HepG2 (cell line): ENCODE results near the gene PYGO2. TPM values are rescaled to one million over a fixed set of nuclear protein-coding genes. Genes with fewer than 3 reads are reported as not detected.

Experiments used
- HOXA3 ChIP-seq: sonication (generic); formaldehyde crosslinking; IDR thresholded peaks from 2 replicates; pipeline ENCODE4 v1.5.0; 2020; ENCODE audit warnings: missing genetic modification reagents
- MXD4 ChIP-seq: IDR thresholded peaks from 2 replicates; pipeline ENCODE4 v1.6.1; 2016; ENCODE audit warnings: mild to moderate bottlenecking, missing biosample characterization, missing genetic modification reagents
- RBAK ChIP-seq: sonication (generic); formaldehyde crosslinking; IDR thresholded peaks from 2 replicates; pipeline ENCODE4 v1.5.1; 2020; ENCODE audit warnings: mild to moderate bottlenecking, missing genetic modification reagents
- RCOR2 ChIP-seq: IDR thresholded peaks from 2 replicates; pipeline ENCODE4 v1.6.1; 2016; ENCODE audit warnings: missing biosample characterization, missing genetic modification reagents
- REXO4 ChIP-seq: sonication (generic); formaldehyde crosslinking; IDR thresholded peaks from 2 replicates; pipeline ENCODE4 v1.8.0; 2022; ENCODE audit warnings: missing genetic modification reagents, mild to moderate bottlenecking, borderline replicate concordance
- SMYD3 ChIP-seq: sonication (generic); formaldehyde crosslinking; IDR thresholded peaks from 2 replicates; pipeline ENCODE4 v1.8.1; 2023; ENCODE audit warnings: mild to moderate bottlenecking, missing genetic modification reagents
- SP140L ChIP-seq: sonication (generic); formaldehyde crosslinking; IDR thresholded peaks from 2 replicates; pipeline ENCODE4 v1.4.0; 2020; ENCODE audit warnings: missing genetic modification reagents, borderline replicate concordance
- TAF15 ChIP-seq: fragments of 200-400 bp; formaldehyde crosslinking; IDR thresholded peaks from one replicate; pipeline ENCODE4 v1.6.1; 2018; ENCODE audit warnings: mild to moderate bottlenecking, low read depth, low read length; ENCODE audit not compliant: poor library complexity, severe bottlenecking
- ZFY ChIP-seq: sonication (generic); formaldehyde crosslinking; IDR thresholded peaks from 2 replicates; pipeline ENCODE4 v1.4.0; 2020; ENCODE audit warnings: missing genetic modification reagents
- ZNF180 ChIP-seq: sonication (generic); formaldehyde crosslinking; IDR thresholded peaks from 2 replicates; pipeline ENCODE4 v1.4.0; 2020; ENCODE audit warnings: low read depth, missing genetic modification reagents, borderline replicate concordance
- ZNF567 ChIP-seq: sonication (generic); formaldehyde crosslinking; IDR thresholded peaks from 2 replicates; pipeline ENCODE4 v1.8.1; 2023; ENCODE audit warnings: mild to moderate bottlenecking, missing genetic modification reagents, borderline replicate concordance
- ZNF652 ChIP-seq: IDR thresholded peaks from 2 replicates; pipeline ENCODE4 v1.6.1; 2016; ENCODE audit warnings: low read depth, borderline replicate concordance
- ZNF747 ChIP-seq: sonication (generic); formaldehyde crosslinking; IDR thresholded peaks from 2 replicates; pipeline ENCODE4 v1.8.1; 2023; ENCODE audit warnings: missing genetic modification reagents, mild to moderate bottlenecking, borderline replicate concordance
- ZNF879 ChIP-seq: sonication (generic); formaldehyde crosslinking; IDR thresholded peaks from 2 replicates; pipeline ENCODE4 v1.8.1; 2023; ENCODE audit warnings: missing genetic modification reagents
- ZZZ3 ChIP-seq: sonication (generic); formaldehyde crosslinking; IDR thresholded peaks from 2 replicates; pipeline ENCODE4 v1.4.0; 2020; ENCODE audit warnings: missing genetic modification reagents, mild to moderate bottlenecking, borderline replicate concordance
- polyA plus RNA-seq, 8 experiments: library from polyadenylated mRNA; depleted of rRNA in 3 of 8; stranded (reverse) in 7 of 8; unstranded in 1 of 8; fragments of >200 nt; fragmentation: Illumina TruSeq in 4 of 8; extraction: Trizol in 4 of 8; gene quantifications; 2 replicates each; pipeline versions ENCODE4 v1.2.1 to v1.2.3, GENCODE V29; 2011 to 2016; ENCODE audit warnings: low read depth in 4 of 8, missing spikeins in 1 of 8, mixed read lengths in 1 of 8; ENCODE audit not compliant: insufficient read depth in 1 of 8
- total RNA-seq, 5 experiments: library from RNA; depleted of rRNA; stranded (reverse); fragments of >200 nt; fragmentation: Illumina TruSeq; extraction: Trizol; gene quantifications; 2 replicates each; pipeline ENCODE4 v1.2.3, GENCODE V29; 2016; ENCODE audit warnings: low read depth in 1 of 5
- TF ChIP-seq, protein P1 (sequence below): sonication (generic); formaldehyde crosslinking; IDR thresholded peaks from 2 replicates; pipeline ENCODE4 v1.4.0; 2020; ENCODE audit warnings: missing genetic modification reagents, borderline replicate concordance
- TF ChIP-seq, protein P2 (sequence below), 2 experiments: IDR thresholded peaks; 2 replicates each; pipeline ENCODE4 v1.6.1; 2011 to 2012; ENCODE audit warnings: low read length in 2 of 2, borderline replicate concordance in 1 of 2, low read depth in 1 of 2, mild to moderate bottlenecking in 1 of 2, moderate library complexity in 1 of 2
- TF ChIP-seq, protein P3 (sequence below): sonication (generic); formaldehyde crosslinking; IDR thresholded peaks from 2 replicates; pipeline ENCODE4 v1.5.0; 2020; ENCODE audit warnings: mild to moderate bottlenecking, missing genetic modification reagents
- TF ChIP-seq, protein P4 (sequence below): IDR thresholded peaks from 2 replicates; pipeline ENCODE4 v1.6.1; 2016; ENCODE audit warnings: mild to moderate bottlenecking, missing biosample characterization, missing genetic modification reagents

The PYGO2 gene
- total and polyA plus RNA-seq, 2 of the 13 experiments (the other 11 are each of a cell fraction or from before 2014, with no cell fraction given), result 20.3 to 21.8 TPM

DNA sequence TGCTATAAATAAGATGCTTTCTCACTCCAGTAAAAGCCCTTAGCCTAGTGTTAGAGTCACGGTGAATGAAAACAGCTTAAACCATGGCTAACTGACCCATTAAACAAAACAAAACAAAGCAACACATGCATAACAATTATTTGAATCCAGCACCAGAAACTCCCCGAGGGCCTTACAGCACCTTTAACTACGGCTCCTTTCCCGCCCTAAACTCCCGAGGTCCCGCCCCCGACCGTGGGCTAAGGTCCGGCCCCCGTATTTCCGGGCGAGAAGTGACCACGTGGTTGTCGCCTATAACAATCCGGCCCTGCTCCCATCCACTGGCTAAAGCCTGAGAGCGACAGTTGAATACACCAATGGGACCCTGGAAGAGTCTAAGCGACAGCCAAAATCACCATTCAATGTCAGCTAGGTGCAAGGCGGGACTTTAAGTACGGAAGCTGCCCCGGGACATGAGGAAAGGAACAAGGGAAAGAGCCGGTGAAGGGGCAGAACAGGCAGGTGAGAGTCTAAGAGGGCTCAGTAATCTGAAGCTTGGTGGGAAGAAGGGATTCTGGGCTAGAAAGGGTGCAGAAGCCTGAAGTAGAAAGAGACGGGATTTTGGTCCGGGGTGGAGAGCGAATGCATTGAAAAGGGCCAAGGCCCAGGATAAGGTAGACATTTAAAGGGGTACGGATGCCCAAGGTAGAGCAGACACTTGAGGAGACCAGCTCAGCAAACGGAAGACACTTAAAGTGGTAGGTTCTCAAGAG, 21.5 kb upstream of the PYGO2 start, which contains the start of gene FLAD1 (continued):
- no peak for TF ChIP-seq SP140L (CRISPR knock-in tag)
- TF ChIP-seq, protein P1, sequence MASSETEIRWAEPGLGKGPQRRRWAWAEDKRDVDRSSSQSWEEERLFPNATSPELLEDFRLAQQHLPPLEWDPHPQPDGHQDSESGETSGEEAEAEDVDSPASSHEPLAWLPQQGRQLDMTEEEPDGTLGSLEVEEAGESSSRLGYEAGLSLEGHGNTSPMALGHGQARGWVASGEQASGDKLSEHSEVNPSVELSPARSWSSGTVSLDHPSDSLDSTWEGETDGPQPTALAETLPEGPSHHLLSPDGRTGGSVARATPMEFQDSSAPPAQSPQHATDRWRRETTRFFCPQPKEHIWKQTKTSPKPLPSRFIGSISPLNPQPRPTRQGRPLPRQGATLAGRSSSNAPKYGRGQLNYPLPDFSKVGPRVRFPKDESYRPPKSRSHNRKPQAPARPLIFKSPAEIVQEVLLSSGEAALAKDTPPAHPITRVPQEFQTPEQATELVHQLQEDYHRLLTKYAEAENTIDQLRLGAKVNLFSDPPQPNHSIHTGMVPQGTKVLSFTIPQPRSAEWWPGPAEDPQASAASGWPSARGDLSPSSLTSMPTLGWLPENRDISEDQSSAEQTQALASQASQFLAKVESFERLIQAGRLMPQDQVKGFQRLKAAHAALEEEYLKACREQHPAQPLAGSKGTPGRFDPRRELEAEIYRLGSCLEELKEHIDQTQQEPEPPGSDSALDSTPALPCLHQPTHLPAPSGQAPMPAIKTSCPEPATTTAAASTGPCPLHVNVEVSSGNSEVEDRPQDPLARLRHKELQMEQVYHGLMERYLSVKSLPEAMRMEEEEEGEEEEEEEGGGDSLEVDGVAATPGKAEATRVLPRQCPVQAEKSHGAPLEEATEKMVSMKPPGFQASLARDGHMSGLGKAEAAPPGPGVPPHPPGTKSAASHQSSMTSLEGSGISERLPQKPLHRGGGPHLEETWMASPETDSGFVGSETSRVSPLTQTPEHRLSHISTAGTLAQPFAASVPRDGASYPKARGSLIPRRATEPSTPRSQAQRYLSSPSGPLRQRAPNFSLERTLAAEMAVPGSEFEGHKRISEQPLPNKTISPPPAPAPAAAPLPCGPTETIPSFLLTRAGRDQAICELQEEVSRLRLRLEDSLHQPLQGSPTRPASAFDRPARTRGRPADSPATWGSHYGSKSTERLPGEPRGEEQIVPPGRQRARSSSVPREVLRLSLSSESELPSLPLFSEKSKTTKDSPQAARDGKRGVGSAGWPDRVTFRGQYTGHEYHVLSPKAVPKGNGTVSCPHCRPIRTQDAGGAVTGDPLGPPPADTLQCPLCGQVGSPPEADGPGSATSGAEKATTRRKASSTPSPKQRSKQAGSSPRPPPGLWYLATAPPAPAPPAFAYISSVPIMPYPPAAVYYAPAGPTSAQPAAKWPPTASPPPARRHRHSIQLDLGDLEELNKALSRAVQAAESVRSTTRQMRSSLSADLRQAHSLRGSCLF (CRISPR knock-in tag), result no peak
- no peak for TF ChIP-seq REXO4 (CRISPR knock-in tag)
- no peak for TF ChIP-seq ZNF567
- TF ChIP-seq ZFY (CRISPR knock-in tag), result peak; percentile 57
- TF ChIP-seq, protein P2, sequence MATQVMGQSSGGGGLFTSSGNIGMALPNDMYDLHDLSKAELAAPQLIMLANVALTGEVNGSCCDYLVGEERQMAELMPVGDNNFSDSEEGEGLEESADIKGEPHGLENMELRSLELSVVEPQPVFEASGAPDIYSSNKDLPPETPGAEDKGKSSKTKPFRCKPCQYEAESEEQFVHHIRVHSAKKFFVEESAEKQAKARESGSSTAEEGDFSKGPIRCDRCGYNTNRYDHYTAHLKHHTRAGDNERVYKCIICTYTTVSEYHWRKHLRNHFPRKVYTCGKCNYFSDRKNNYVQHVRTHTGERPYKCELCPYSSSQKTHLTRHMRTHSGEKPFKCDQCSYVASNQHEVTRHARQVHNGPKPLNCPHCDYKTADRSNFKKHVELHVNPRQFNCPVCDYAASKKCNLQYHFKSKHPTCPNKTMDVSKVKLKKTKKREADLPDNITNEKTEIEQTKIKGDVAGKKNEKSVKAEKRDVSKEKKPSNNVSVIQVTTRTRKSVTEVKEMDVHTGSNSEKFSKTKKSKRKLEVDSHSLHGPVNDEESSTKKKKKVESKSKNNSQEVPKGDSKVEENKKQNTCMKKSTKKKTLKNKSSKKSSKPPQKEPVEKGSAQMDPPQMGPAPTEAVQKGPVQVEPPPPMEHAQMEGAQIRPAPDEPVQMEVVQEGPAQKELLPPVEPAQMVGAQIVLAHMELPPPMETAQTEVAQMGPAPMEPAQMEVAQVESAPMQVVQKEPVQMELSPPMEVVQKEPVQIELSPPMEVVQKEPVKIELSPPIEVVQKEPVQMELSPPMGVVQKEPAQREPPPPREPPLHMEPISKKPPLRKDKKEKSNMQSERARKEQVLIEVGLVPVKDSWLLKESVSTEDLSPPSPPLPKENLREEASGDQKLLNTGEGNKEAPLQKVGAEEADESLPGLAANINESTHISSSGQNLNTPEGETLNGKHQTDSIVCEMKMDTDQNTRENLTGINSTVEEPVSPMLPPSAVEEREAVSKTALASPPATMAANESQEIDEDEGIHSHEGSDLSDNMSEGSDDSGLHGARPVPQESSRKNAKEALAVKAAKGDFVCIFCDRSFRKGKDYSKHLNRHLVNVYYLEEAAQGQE (IDR thresholded peaks at IDR 0.05; ENCODE audit: borderline replicate concordance in 1 of 2, low read depth in 1 of 2, low read length in 2 of 2), result no peak
- TF ChIP-seq HOXA3 (CRISPR knock-in tag), result peak; percentile 26; the same call in 1 of the 2 replicates
- TF ChIP-seq ZNF652 (CRISPR knock-in tag), result no peak; the same call in 1 of the 2 replicates
- no peak for TF ChIP-seq ZNF180 (CRISPR knock-in tag)
- TF ChIP-seq RCOR2 (CRISPR knock-in tag), result no peak
- no peak for TF ChIP-seq TAF15
- no peak for TF ChIP-seq SMYD3 (CRISPR knock-in tag)
- no peak; the same call in 1 of the 2 replicates for TF ChIP-seq ZZZ3 (CRISPR knock-in tag)
- no peak for TF ChIP-seq ZNF747 (CRISPR knock-in tag)
- no peak for TF ChIP-seq RBAK (CRISPR knock-in tag)
- TF ChIP-seq, protein P3, sequence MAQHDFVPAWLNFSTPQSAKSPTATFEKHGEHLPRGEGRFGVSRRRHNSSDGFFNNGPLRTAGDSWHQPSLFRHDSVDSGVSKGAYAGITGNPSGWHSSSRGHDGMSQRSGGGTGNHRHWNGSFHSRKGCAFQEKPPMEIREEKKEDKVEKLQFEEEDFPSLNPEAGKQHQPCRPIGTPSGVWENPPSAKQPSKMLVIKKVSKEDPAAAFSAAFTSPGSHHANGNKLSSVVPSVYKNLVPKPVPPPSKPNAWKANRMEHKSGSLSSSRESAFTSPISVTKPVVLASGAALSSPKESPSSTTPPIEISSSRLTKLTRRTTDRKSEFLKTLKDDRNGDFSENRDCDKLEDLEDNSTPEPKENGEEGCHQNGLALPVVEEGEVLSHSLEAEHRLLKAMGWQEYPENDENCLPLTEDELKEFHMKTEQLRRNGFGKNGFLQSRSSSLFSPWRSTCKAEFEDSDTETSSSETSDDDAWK (CRISPR knock-in tag), result no peak
- TF ChIP-seq ZNF879 (CRISPR knock-in tag), result no peak
- TF ChIP-seq MXD4 (CRISPR knock-in tag), result peak; percentile 89
- TF ChIP-seq, protein P4, sequence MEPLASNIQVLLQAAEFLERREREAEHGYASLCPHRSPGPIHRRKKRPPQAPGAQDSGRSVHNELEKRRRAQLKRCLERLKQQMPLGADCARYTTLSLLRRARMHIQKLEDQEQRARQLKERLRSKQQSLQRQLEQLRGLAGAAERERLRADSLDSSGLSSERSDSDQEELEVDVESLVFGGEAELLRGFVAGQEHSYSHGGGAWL (CRISPR knock-in tag), result peak; percentile 39; the same call in 1 of the 2 replicates
